ENCODE results near the gene CYTH3.

CYTH3 gene

GRCh38 chr7:6164010-6164409 lies 108.4 kb downstream of the CYTH3 start:
- H3K4me3 ChIP-seq (ENCODE audit: control insufficient read depth, low read depth, low read length), result no peak overlapping the region
- no peak for TF ChIP-seq CTCF (conservative IDR thresholded peaks at IDR 0.05; ENCODE audit: control insufficient read depth, insufficient read depth, low read depth, low read length)
- no peak for DNase-seq (ENCODE audit: low read depth)

- TF ChIP-seq CTCF (conservative IDR thresholded peaks at IDR 0.05; ENCODE audit: control insufficient read depth, insufficient read depth, low read depth, low read length), result no peak
- DNase-seq (ENCODE audit: low read depth), result no peak
- no peak overlapping the region for H3K4me3 ChIP-seq (ENCODE audit: control insufficient read depth, low read depth, low read length)
Measured at GRCh38 chr7:6163402-6163801, 109.0 kb downstream of the CYTH3 start.

- no peak for DNase-seq (ENCODE audit: low read depth)
- no peak overlapping the region for H3K4me3 ChIP-seq (ENCODE audit: control insufficient read depth, low read depth, low read length)
- TF ChIP-seq CTCF (conservative IDR thresholded peaks at IDR 0.05; ENCODE audit: control insufficient read depth, insufficient read depth, low read depth, low read length), result no peak
Measured at GRCh38 chr7:6162650-6163366, 109.6 kb downstream of the CYTH3 start.

GRCh38 chr7:6162331-6162620 lies 110.1 kb downstream of the CYTH3 start:
- no peak overlapping the region for H3K4me3 ChIP-seq (ENCODE audit: control insufficient read depth, low read depth, low read length)
- no peak for TF ChIP-seq CTCF (conservative IDR thresholded peaks at IDR 0.05; ENCODE audit: control insufficient read depth, insufficient read depth, low read depth, low read length)
- DNase-seq (ENCODE audit: low read depth), result no peak

GRCh38 chr7:6161463-6162330 lies 110.7 kb downstream of the CYTH3 start:
- no peak overlapping the region for H3K4me3 ChIP-seq (ENCODE audit: control insufficient read depth, low read depth, low read length)
- no peak for TF ChIP-seq CTCF (conservative IDR thresholded peaks at IDR 0.05; ENCODE audit: control insufficient read depth, insufficient read depth, low read depth, low read length)
- DNase-seq (ENCODE audit: low read depth), result no peak

GRCh38 chr7:6160191-6160623 lies 112.2 kb downstream of the CYTH3 start:
- DNase-seq (ENCODE audit: low read depth), result peak; percentile 84
- H3K4me3 ChIP-seq (ENCODE audit: control insufficient read depth, low read depth, low read length), result no peak overlapping the region
- TF ChIP-seq CTCF (conservative IDR thresholded peaks at IDR 0.05; ENCODE audit: control insufficient read depth, insufficient read depth, low read depth, low read length), result peak; percentile 73
